H9 (cell line): Measurements from ENCODE around the gene SIPA1L3. TPM values are rescaled to one million over a fixed set of nuclear protein-coding genes. Genes with fewer than 3 reads are reported as not detected.

ENCODE experiments used
- DNase-seq: peaks from one replicate; pipeline ENCODE4 v3.0.0-alpha.2; 2017
- H2AFZ ChIP-seq: one replicate; pipeline ENCODE4 v1.6.1; 2013; ENCODE audit warnings: mild to moderate bottlenecking, low read length, control low read depth, moderate library complexity
- H2AK5ac ChIP-seq: 2 replicates; pipeline ENCODE4 v1.6.1; 2013; ENCODE audit warnings: low read length, control low read depth, mixed read lengths; ENCODE audit not compliant: insufficient read length
- H2BK120ac ChIP-seq: one replicate; pipeline ENCODE4 v1.6.1; 2013; ENCODE audit warnings: low read depth, mild to moderate bottlenecking, low read length, control low read depth, inconsistent platforms; ENCODE audit not compliant: poor library complexity, severe bottlenecking
- H2BK12ac ChIP-seq: 2 replicates; pipeline ENCODE4 v1.6.1; 2013; ENCODE audit warnings: low read length, control low read depth, mixed read lengths, low read depth; ENCODE audit not compliant: insufficient read length
- H2BK15ac ChIP-seq: 2 replicates; pipeline ENCODE4 v1.6.1; 2013; ENCODE audit warnings: low read depth, low read length, control low read depth
- H2BK20ac ChIP-seq: one replicate; pipeline ENCODE4 v1.6.1; 2013; ENCODE audit warnings: low read depth, mild to moderate bottlenecking, low read length, control low read depth, inconsistent platforms; ENCODE audit not compliant: poor library complexity, severe bottlenecking
- H2BK5ac ChIP-seq: 2 replicates; pipeline ENCODE4 v1.6.1; 2013; ENCODE audit warnings: low read length, control low read depth, mixed read lengths; ENCODE audit not compliant: insufficient read length
- H3K14ac ChIP-seq: 2 replicates; pipeline ENCODE4 v1.6.1; 2013; ENCODE audit warnings: low read length, control low read depth; ENCODE audit not compliant: insufficient read depth
- H3K18ac ChIP-seq: 2 replicates; pipeline ENCODE4 v1.6.1; 2013; ENCODE audit warnings: low read depth, mild to moderate bottlenecking, mixed read lengths, low read length, control low read depth; ENCODE audit not compliant: insufficient read length
- H3K23ac ChIP-seq: 2 replicates; pipeline ENCODE4 v1.6.1; 2013; ENCODE audit warnings: low read length, control low read depth, mixed read lengths, low read depth; ENCODE audit not compliant: insufficient read length
- H3K23me2 ChIP-seq: 2 replicates; pipeline ENCODE4 v1.6.1; 2013; ENCODE audit warnings: low read depth, mild to moderate bottlenecking, mixed read lengths, low read length, control low read depth; ENCODE audit not compliant: insufficient read length, poor library complexity, severe bottlenecking
- H3K27ac ChIP-seq: 2 replicates; pipeline ENCODE4 v1.5.1; 2013; ENCODE audit warnings: low read length, control low read depth, mixed read lengths, low read depth; ENCODE audit not compliant: insufficient read length
- H3K27me3 ChIP-seq: 2 replicates; pipeline ENCODE4 v1.6.1; 2013; ENCODE audit warnings: low read length, control low read depth, inconsistent platforms; ENCODE audit not compliant: insufficient read depth
- H3K4ac ChIP-seq: 2 replicates; pipeline ENCODE4 v1.6.1; 2013; ENCODE audit warnings: low read depth, mild to moderate bottlenecking, control low read depth, inconsistent platforms, low read length, moderate library complexity
- H3K4me1 ChIP-seq: 2 replicates; pipeline ENCODE4 v1.6.1; 2013; ENCODE audit warnings: low read length, control low read depth, inconsistent platforms; ENCODE audit not compliant: insufficient read depth
- H3K4me2 ChIP-seq: 2 replicates; pipeline ENCODE4 v1.6.1; 2013; ENCODE audit warnings: low read length, control low read depth, mixed read lengths; ENCODE audit not compliant: insufficient read length, insufficient read depth
- H3K56ac ChIP-seq: 2 replicates; pipeline ENCODE4 v1.6.1; 2013; ENCODE audit warnings: low read depth, mild to moderate bottlenecking, mixed read lengths, low read length, control low read depth; ENCODE audit not compliant: insufficient read length
- H3K79me1 ChIP-seq: 2 replicates; pipeline ENCODE4 v1.6.1; 2013; ENCODE audit warnings: low read depth, mild to moderate bottlenecking, moderate library complexity, low read length, control low read depth, inconsistent platforms; ENCODE audit not compliant: insufficient read depth, poor library complexity, severe bottlenecking
- H3K79me2 ChIP-seq: 2 replicates; pipeline ENCODE4 v1.6.1; 2013; ENCODE audit warnings: low read length, control low read depth, inconsistent platforms; ENCODE audit not compliant: insufficient read depth
- H3K9ac ChIP-seq: 2 replicates; pipeline ENCODE4 v1.6.1; 2013; ENCODE audit warnings: low read length, control low read depth, mixed read lengths; ENCODE audit not compliant: insufficient read length; ENCODE audit errors: extremely low read depth
- H3K9me3 ChIP-seq: one replicate; pipeline ENCODE4 v1.6.1; 2013; ENCODE audit warnings: low read depth, low read length, inconsistent platforms; ENCODE audit not compliant: control insufficient read depth
- H3T11ph ChIP-seq: one replicate; pipeline ENCODE4 v1.6.1; 2013; ENCODE audit warnings: mild to moderate bottlenecking, low read length, control low read depth, inconsistent platforms
- H4K20me1 ChIP-seq: one replicate; pipeline ENCODE4 v1.6.1; 2013; ENCODE audit not compliant: control insufficient read depth, insufficient read length, insufficient read depth
- H4K5ac ChIP-seq: 2 replicates; pipeline ENCODE4 v1.6.1; 2013; ENCODE audit warnings: low read depth, mild to moderate bottlenecking, mixed read lengths, low read length, control low read depth; ENCODE audit not compliant: insufficient read length
- H4K8ac ChIP-seq: replicated peaks from 2 replicates; pipeline ENCODE4 v1.6.1; 2013; ENCODE audit warnings: low read length, control low read depth, mixed read lengths, low read depth; ENCODE audit not compliant: insufficient read length
- H4K91ac ChIP-seq: 2 replicates; pipeline ENCODE4 v1.6.1; 2013; ENCODE audit warnings: low read depth, mild to moderate bottlenecking, moderate library complexity, mixed read lengths, low read length, control low read depth; ENCODE audit not compliant: insufficient read length
- H3K27ac Mint-ChIP-seq, 3 experiments: 2 replicates in 2 of 3; 3 replicates in 1 of 3; pipeline ENCODE4 v1.8.0; 2020 to 2021; ENCODE audit warnings: mixed read lengths in 3 of 3, mild to moderate bottlenecking in 1 of 3, moderate library complexity in 1 of 3
- H3K27me3 Mint-ChIP-seq: 2 replicates; pipeline ENCODE4 v1.8.0; 2021; ENCODE audit warnings: low read depth, mild to moderate bottlenecking, moderate library complexity, mixed read lengths
- H3K36me3 Mint-ChIP-seq, 3 experiments: 2 replicates in 2 of 3; 3 replicates in 1 of 3; pipeline ENCODE4 v1.8.0; 2020 to 2021; ENCODE audit warnings: low read depth in 3 of 3, mixed read lengths in 3 of 3; ENCODE audit not compliant: insufficient read depth in 1 of 3
- H3K4me1 Mint-ChIP-seq, 2 experiments: 2 replicates each; pipeline ENCODE4 v1.8.0; 2020; ENCODE audit warnings: mixed read lengths in 2 of 2
- H3K4me3 Mint-ChIP-seq, 2 experiments: 2 replicates in 1 of 2; 3 replicates in 1 of 2; pipeline ENCODE4 v1.8.0; 2020 to 2021; ENCODE audit warnings: mild to moderate bottlenecking in 2 of 2, mixed read lengths in 2 of 2, moderate library complexity in 1 of 2
- H3K9me3 Mint-ChIP-seq, 2 experiments: 2 replicates in 1 of 2; 3 replicates in 1 of 2; pipeline ENCODE4 v1.8.0; 2020; ENCODE audit warnings: mild to moderate bottlenecking in 2 of 2, mixed read lengths in 2 of 2, moderate library complexity in 1 of 2
- WGBS: extraction: QIAGEN DNeasy Blood & Tissue Kit; methylation state at CpG from one replicate; pipeline ENCODE4 v1.1.7; 2013; ENCODE audit warnings: missing lambda C conversion rate, low lambda C conversion rate, mixed read lengths; ENCODE audit not compliant: insufficient read length; ENCODE audit errors: extremely low coverage; 5-methylcytosine and 5-hydroxymethylcytosine counted together
- total RNA-seq: library from RNA; stranded (reverse); gene quantifications from 2 replicates; pipeline ENCODE4 v1.2.1, GENCODE V29; 2021
- TF ChIP-seq, protein P1 (sequence below): fragments of 200-600 bp; sonication (generic); conservative IDR thresholded peaks from 3 replicates; pipeline ENCODE4 v1.8.0; 2021; ENCODE audit warnings: antibody characterized with exemption, mild to moderate bottlenecking

The SIPA1L3 gene
- total RNA-seq, 1 experiment from 2014 or later: 40.1 TPM

DNA sequence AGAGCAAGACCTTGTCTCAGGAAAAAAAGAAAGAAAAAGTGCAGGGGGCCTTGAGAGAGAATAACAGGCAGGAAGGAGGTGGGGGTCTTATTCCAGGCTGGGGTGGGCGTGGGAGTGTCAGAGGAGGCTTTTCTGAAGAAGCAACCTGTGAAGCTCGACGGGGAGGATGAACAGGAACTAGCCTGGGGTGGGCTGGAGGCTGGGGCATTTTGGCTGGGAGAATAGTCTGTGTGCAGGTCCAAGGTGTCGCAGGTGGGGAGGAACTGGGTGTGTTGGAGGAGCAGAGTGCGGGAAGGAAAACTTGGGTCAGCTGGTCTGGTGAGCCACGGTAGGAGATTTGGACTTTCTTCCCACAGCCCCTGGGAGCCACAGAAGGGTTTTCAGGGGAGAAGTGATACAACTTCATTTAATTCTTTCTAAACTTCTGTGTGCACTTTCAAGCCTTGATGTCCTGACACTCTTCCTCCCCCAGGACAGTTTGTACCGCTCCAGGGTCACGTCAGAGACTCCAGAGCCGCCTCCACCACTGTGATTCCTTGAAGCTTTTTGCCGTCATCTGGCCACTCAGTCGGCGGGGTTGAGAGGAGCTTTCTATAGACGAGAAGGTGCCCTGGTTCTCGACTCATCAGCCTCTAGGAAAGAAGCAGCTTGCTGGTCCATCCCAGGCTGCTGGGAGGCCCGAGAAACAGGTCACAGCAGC, 138.7 kb downstream of the SIPA1L3 start:
- Mint-ChIP-seq H3K4me1 (peaks cover 51 to 63% of the 10 kb centered on the region in 2 experiments), H3K9me3 (peaks cover 3 to 4% of the 10 kb centered on the region in 2 experiments; a peak in 3 of 5 replicates), H3K27me3 (no peaks in the 10 kb centered on the region; the same call in 1 of the 2 replicates), H3K27ac (peak overlapping the region; percentile 52 to 85 (median 77); a peak in 6 of 7 replicates), H3K36me3 (peaks cover 4% of the 10 kb centered on the region in 3 experiments; a peak in 4 of 7 replicates), H3K4me3 (peak overlapping the region in 1 of 2 experiments; percentile 11; a peak in 1 of 5 replicates)
- H3K23ac ChIP-seq: no peak overlapping the region
- H2AK5ac ChIP-seq: no peak overlapping the region
- peaks cover 3% of the 10 kb centered on the region for H3K23me2 ChIP-seq
- H3K27ac ChIP-seq: no peak overlapping the region
- no peaks in the 10 kb centered on the region for H3K9me3 ChIP-seq
- no peak overlapping the region for H2BK20ac ChIP-seq
- H3K14ac ChIP-seq: no peak overlapping the region
- no peaks in the 10 kb centered on the region for H4K20me1 ChIP-seq
- H3T11ph ChIP-seq: no peak overlapping the region
- no peak overlapping the region for H3K56ac ChIP-seq
- no peak overlapping the region for H3K4me2 ChIP-seq
- no peak for DNase-seq
- TF ChIP-seq, protein P1, sequence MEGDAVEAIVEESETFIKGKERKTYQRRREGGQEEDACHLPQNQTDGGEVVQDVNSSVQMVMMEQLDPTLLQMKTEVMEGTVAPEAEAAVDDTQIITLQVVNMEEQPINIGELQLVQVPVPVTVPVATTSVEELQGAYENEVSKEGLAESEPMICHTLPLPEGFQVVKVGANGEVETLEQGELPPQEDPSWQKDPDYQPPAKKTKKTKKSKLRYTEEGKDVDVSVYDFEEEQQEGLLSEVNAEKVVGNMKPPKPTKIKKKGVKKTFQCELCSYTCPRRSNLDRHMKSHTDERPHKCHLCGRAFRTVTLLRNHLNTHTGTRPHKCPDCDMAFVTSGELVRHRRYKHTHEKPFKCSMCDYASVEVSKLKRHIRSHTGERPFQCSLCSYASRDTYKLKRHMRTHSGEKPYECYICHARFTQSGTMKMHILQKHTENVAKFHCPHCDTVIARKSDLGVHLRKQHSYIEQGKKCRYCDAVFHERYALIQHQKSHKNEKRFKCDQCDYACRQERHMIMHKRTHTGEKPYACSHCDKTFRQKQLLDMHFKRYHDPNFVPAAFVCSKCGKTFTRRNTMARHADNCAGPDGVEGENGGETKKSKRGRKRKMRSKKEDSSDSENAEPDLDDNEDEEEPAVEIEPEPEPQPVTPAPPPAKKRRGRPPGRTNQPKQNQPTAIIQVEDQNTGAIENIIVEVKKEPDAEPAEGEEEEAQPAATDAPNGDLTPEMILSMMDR: no peak
- H2AFZ ChIP-seq: no peak overlapping the region
- no peak overlapping the region for H4K8ac ChIP-seq
- H3K79me2 ChIP-seq: peaks cover 1% of the 10 kb centered on the region; the same call in 1 of the 2 replicates
- no peak overlapping the region for H2BK12ac ChIP-seq
- H3K4ac ChIP-seq: no peak overlapping the region
- H3K4me1 ChIP-seq: peaks cover 5% of the 10 kb centered on the region; the same call in 1 of the 2 replicates
- no CpG with 5 or more reads among the region's 15 CpGs for WGBS
- no peak overlapping the region for H2BK15ac ChIP-seq
- no peaks in the 10 kb centered on the region for H3K27me3 ChIP-seq
- H3K79me1 ChIP-seq: no peaks in the 10 kb centered on the region
- H4K91ac ChIP-seq: no peak overlapping the region
- H3K9ac ChIP-seq: no peak overlapping the region
- no peak overlapping the region for H3K18ac ChIP-seq
- H2BK5ac ChIP-seq: no peak overlapping the region
- H4K5ac ChIP-seq: no peak overlapping the region
- no peak overlapping the region for H2BK120ac ChIP-seq
